GM12873 (cell line): ENCODE results near the gene OTX2.

Experiments used
- CTCF ChIP-seq: IDR thresholded peaks from 2 replicates; pipeline ENCODE4 v1.5.1; 2012; ENCODE audit warnings: low read depth, mild to moderate bottlenecking, moderate library complexity, low read length, control low read depth; ENCODE audit not compliant: insufficient read depth; ENCODE audit errors: missing control alignments

Gene OTX2

GRCh38 chr14:56787530-56787929 lies 22.7 kb downstream of the OTX2 start:
- no peak for TF ChIP-seq CTCF

DNA sequence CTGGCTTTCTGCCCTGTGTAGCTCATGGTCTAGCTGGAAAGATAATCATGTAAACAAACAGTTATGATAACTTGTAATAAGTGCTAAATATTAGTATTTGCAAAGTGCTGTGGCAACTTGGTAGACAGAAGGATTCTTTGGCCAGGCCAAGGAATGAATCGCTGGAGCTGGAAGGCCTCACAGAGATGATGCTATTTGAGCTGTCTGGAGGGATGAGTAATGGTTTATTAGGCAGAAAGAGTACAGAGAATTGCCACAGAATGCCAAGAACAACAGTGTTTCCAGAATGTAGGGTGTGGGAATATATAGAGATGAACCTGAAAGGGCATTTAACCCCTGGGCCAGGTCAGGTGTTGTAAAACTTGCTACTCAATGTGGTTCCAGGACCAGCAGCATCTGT lies 27.6 kb downstream of the OTX2 start:
- no peak for TF ChIP-seq CTCF

DNA sequence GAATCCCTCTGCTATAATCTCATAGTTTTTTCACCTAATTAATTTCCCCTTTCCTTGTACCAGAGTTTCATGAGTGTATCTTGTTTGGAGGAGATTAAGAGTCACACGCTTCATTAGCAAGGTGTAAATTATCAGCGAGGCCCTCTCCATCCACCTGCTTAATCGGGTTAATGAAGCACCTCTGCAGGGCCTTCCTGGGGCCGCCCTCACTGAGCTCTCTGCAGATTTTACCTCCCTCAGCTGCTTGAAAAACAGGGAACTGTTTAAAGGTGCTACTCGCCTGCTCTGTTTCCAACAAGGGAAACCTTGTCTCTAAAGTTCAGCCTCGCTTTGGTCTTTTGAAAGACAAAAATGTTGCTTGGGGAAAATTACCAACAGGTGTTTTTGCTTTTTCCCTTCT lies 35.8 kb downstream of the OTX2 start:
- no peak for TF ChIP-seq CTCF

DNA sequence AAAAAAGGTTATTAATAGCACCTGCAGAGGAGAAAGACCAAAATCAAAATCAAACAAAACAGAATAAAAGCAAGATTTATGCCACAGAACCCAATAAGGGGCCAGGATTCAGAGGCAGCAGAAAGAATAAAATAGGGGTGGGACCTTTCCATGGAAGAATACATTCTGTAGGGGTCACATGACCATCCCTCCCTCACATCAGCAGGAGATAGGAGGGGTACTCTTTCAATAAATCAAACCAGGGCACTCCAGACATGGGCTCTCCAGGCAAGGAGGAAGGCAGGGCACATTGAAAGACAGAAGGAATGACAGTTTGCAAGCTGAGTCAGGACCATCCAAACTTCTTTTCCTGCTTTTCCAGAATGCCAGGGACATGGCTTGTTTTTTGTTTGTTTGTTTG lies 39.8 kb downstream of the OTX2 start:
- no peak for TF ChIP-seq CTCF

GRCh38 chr14:56760164-56760914 lies 49.9 kb downstream of the OTX2 start:
- TF ChIP-seq CTCF = no peak

GRCh38 chr14:56759633-56760032 lies 50.6 kb downstream of the OTX2 start:
- TF ChIP-seq CTCF = no peak

DNA sequence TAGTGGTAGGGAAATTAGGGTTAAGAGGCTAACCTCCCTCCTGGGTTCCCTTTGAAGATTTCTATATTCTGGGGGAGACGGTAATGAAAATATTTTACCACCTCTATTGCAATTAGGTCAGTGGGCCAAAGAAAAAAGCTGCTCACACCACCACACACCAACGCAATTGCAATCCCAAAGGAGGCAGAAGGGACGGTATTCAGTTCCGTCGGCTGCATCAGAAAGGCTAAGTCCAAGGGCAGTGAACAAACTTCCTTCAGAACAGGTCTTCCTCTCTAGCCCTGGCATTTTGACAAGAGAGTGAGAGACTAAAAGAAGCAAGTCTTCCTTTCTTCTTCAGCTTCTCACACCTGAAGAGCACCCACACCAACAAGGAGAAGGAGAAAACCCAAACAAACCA lies 51.2 kb downstream of the OTX2 start:
- TF ChIP-seq CTCF = no peak
